ENCODE measurements around the gene FCGBP.
"Not testable (repeated sequence)": the region's sequence is repeated elsewhere in the genome, so short reads cannot be mapped to it uniquely, and the experiment has no call there.

Gene FCGBP

GRCh38 chr19:39889872-39890754 lies 44.3 kb downstream of the FCGBP start:
- DNase-seq: not testable (repeated sequence)

DNA sequence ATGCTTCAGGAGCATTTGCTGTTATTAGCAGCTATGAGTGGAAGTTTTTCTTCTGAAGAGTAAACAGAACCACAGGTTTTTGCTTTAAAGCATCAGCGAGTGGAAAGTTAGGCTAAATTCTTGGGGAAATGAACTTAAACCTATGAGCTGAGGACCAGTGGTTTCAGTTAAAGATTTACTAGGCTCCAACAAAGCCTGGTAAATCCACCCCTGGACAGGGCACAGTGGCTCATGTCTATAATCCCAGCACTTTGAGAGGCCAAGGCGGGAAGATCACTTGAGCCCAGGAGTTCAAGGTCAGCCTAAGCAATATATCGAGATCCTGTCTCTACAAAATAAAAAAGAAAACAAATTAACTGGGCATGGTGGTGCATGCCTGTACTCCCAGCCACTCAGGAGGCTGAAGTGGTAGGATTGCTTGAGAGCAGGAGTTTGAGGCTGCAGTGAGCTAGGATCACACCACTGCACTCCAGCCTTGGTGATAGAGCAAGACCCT lies 46.9 kb downstream of the FCGBP start:
- not testable (repeated sequence) for DNase-seq

GRCh38 chr19:39885821-39886554 lies 48.4 kb downstream of the FCGBP start:
- not testable (repeated sequence) for DNase-seq

DNA sequence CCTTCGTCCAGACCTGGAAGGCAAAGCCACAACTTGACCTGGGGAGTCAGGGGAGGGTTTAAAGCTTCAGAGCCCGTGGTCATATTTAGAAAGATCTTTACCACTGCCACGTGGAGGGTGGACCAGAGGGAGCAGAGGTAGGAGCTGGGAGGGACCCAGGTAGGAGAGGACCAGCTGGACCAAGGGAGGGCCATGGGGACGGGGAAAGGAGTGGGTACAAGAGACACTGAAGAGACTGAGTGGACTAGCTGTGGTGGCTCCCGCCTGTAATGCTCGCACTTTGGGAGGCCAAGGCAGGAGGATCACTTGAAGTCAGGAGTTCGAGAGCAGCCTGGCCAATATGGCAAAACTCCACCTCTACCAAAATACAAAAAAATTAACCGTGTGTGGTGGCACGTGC lies 49.7 kb downstream of the FCGBP start:
- not testable (repeated sequence) for DNase-seq

Measured in CD4-positive, alpha-beta T cell treated with Interleukin-17A for 4 hours (primary cell).